ENCODE measurements around the gene FAM216B. TPM values are rescaled to one million over a fixed set of nuclear protein-coding genes. Genes with fewer than 3 reads are reported as not detected.

The FAM216B gene
- total and polyA plus RNA-seq, 2 of the 13 experiments (the other 11 are each of a cell fraction or from before 2014, with no cell fraction given): not detected

DNA sequence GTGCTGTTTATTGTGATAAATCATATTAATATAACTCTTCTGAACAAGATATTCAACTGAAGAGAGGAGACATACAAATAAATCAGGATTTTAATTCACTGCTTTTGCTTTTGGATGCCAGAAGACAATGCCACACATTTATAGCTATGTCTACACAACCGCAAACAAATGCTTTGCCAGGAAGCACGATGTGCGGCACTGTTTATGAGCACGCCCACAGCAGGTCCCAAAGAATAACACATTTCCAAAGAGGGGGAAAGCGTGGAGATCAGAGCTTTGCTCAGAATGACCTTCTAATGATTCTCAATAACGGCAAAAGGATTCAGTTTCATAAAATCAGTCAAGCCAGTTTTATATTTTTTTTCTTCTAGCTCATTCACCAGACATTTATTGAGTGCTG, 16.7 kb downstream of the FAM216B start:
- intact Hi-C loops (cut with micrococcal nuclease; ENCODE audit: unreplicated experiment): no loop called here
- H3K79me2 ChIP-seq (ENCODE audit: insufficient read depth, low read length): no peaks in the 10 kb centered on the region
- H3K27ac ChIP-seq (ENCODE audit: extremely low read length, insufficient read depth, low read length): no peak overlapping the region
- ChIA-PET CTCF (ENCODE audit: low intra/inter-chr PET ratio, low total read pairs) (no interaction called here), POLR2A (no interaction called here)
- DNase-seq (ENCODE audit: low spot score) (no peak), ATAC-seq (no peak), FAIRE-seq (no peak)
- H3K36me3 ChIP-seq (replicated peaks in 1 of 2; ENCODE audit: control insufficient read depth in 1 of 2, insufficient read depth in 2 of 2, low read length in 2 of 2): no peaks in the 10 kb centered on the region
- in situ Hi-C loops (cut with HindIII; ENCODE audit: extremely low pct_ligation_motif_present, low pct_unique_long_range_greater_than_20kb): no loop called here
- H3K4me1 ChIP-seq (ENCODE audit: insufficient read depth, low read length): no peaks in the 10 kb centered on the region
- no peak overlapping the region for H2AFZ ChIP-seq (ENCODE audit: low read length)
- H3K4me3 ChIP-seq (replicated peaks in 1 of 3; ENCODE audit: insufficient read depth in 1 of 3, low read depth in 2 of 3, low read length in 3 of 3): no peak overlapping the region
- H4K20me1 ChIP-seq (ENCODE audit: insufficient read depth, low read length): no peaks in the 10 kb centered on the region; the same call in 1 of the 2 replicates
- peaks cover 0 to 3% of the 10 kb centered on the region in 2 experiments; a peak in 3 of 5 replicates for H3K27me3 ChIP-seq (ENCODE audit: control insufficient read depth in 1 of 2, insufficient read depth in 2 of 2, low read length in 2 of 2)
- no peak overlapping the region for H3K4me2 ChIP-seq (ENCODE audit: low read depth, low read length)
- no peak for TF ChIP-seq CSRNP1 (CRISPR knock-in tag; IDR thresholded peaks at IDR 0.05)
- TF ChIP-seq GLMP (CRISPR knock-in tag; IDR thresholded peaks at IDR 0.05; ENCODE audit: borderline replicate concordance): no peak
- TF ChIP-seq MTF1 (CRISPR knock-in tag; IDR thresholded peaks at IDR 0.05): no peak
- TF ChIP-seq ZNF329 (CRISPR knock-in tag; IDR thresholded peaks at IDR 0.05; ENCODE audit: low read depth): no peak
- no peak for TF ChIP-seq NFKBIZ (CRISPR knock-in tag; IDR thresholded peaks at IDR 0.05)
- no peak for TF ChIP-seq HNF1B (CRISPR knock-in tag; IDR thresholded peaks at IDR 0.05)
- no peak for TF ChIP-seq YEATS2 (CRISPR knock-in tag; IDR thresholded peaks at IDR 0.05; ENCODE audit: borderline replicate concordance)
- no peak for TF ChIP-seq TFDP2 (CRISPR knock-in tag; IDR thresholded peaks at IDR 0.05)
- no peak for TF ChIP-seq ZNF576 (CRISPR knock-in tag; IDR thresholded peaks at IDR 0.05)
- no peak for TF ChIP-seq ZNF414 (CRISPR knock-in tag; IDR thresholded peaks at IDR 0.05)
- TF ChIP-seq ZSCAN9 (CRISPR knock-in tag; IDR thresholded peaks at IDR 0.05; ENCODE audit: borderline replicate concordance): no peak
- TF ChIP-seq NRL (CRISPR knock-in tag; IDR thresholded peaks at IDR 0.05; ENCODE audit: borderline replicate concordance): no peak
- TF ChIP-seq FOXM1 (CRISPR knock-in tag; IDR thresholded peaks at IDR 0.05): no peak
- no peak for TF ChIP-seq ZFP36L2 (CRISPR knock-in tag; IDR thresholded peaks at IDR 0.05)
- TF ChIP-seq, protein P1, sequence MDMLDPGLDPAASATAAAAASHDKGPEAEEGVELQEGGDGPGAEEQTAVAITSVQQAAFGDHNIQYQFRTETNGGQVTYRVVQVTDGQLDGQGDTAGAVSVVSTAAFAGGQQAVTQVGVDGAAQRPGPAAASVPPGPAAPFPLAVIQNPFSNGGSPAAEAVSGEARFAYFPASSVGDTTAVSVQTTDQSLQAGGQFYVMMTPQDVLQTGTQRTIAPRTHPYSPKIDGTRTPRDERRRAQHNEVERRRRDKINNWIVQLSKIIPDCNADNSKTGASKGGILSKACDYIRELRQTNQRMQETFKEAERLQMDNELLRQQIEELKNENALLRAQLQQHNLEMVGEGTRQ (IDR thresholded peaks at IDR 0.05; ENCODE audit: low read depth, low read length): no peak
- TF ChIP-seq, protein P1 (CRISPR knock-in tag; IDR thresholded peaks at IDR 0.05; ENCODE audit: borderline replicate concordance): no peak
- no peak for TF ChIP-seq ZNF367 (CRISPR knock-in tag; IDR thresholded peaks at IDR 0.05; ENCODE audit: borderline replicate concordance)
- H3K9me3 ChIP-seq (ENCODE audit: low read length): no peaks in the 10 kb centered on the region
- 0% methylated on average over 5 of the region's 6 CpGs for WGBS (ENCODE audit: low lambda C conversion rate)
- no peak overlapping the region for H3K9ac ChIP-seq (ENCODE audit: insufficient read depth, low read depth, low read length)
- no TSS peak for BruUV-seq (replicated peaks)

Data from HepG2 (cell line).